Activated CD4-positive, CD25-positive, alpha-beta regulatory T cell (primary cell): Measurements from ENCODE around the gene SLC38A9.
"Not testable (repeated sequence)": the region's sequence is repeated elsewhere in the genome, so short reads cannot be mapped to it uniquely, and the experiment has no call there.

Source experiments
- DNase-seq, 4 experiments: peaks; one replicate each; lab custom pipeline; 2025; lab: John Stamatoyannopoulos, UW

The SLC38A9 gene

DNA sequence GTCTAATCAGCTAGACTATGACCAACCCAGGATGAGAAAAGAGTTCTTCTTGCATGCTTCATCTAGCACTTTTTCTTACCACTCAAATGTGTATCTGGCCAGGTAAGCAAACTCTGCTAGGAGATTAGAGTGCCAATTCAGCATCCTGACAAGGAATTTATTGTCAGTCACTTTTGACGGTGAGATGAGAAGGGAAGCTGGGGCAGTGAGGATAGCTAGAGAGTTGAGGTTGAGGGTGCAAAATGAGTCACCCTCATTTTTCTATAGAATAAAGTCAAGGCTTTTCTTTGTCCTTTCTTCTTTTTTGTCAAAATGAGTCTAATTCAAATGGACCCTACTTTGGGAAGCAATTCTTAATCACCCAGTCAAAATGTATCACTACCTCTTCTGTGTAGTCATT is 102.7 kb downstream of the SLC38A9 start:
- no peak for DNase-seq

GRCh38 chr5:55608595-55609349 is 103.4 kb downstream of the SLC38A9 start:
- no peak for DNase-seq

DNA sequence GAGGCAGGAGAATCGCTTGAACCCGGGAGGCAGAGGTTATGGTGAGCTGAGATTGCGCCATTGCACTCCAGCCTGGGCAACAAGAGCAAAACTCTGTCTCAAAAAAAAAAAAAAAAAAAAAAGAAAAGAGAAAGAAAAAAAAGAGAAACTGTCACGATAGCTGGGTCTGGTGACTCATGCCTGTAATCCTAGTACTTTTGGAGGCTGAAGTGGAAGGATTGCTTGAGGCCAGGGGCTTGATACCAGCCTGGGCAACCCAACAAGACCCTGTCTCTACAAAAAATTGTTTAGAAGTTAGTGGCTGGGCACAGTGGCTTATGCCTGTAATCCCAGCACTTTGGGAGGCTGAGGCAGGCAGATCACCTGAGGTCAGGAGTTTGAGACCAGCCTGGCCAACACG is 104.8 kb downstream of the SLC38A9 start:
- not testable (repeated sequence) for DNase-seq

DNA sequence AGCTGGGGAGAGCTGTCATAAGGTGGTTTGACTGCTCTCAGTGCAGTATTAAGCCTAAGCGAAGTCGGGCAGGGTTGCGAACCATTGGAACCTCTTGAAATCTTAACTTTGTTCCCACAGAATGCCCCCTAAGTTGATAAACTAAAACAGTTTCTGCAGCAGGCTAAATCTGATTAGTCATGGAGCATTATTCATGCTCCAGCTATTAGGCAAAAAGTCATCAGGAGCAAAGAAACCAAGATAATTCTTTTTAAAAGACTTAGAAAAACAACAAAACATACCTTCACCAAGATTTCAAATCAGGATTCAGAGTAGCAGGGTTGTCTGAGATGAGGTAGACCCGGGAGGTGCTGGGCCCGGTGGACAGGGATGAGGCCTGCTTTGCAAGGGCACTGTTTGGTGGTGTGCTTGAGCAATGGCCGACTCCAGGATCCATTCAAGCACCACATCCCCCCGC is 107.5 kb downstream of the SLC38A9 start:
- DNase-seq: no peak

DNA sequence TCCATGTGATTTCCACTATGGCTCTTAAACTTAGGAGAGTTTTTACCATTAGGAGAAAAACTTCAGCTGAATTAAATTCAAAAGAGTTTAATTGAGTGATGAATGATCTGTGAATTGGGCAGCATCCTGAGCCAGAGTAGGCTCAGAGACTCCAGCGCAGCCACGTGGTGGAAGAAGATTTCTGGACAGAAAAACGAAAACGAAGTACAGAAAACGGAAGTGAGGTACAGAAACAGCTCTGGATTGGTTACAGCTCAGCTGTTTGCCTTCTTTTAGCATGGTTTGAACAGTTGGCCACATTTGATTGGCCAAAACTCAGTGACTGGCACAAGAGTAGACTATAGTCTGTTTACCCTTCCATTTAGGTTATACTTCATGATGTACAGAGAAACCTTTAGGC is 108.2 kb downstream of the SLC38A9 start:
- no peak for DNase-seq

- DNase-seq: no peak
These were observed 110.5 kb downstream of the SLC38A9 start for GRCh38 chr5:55601628-55602027.

DNA sequence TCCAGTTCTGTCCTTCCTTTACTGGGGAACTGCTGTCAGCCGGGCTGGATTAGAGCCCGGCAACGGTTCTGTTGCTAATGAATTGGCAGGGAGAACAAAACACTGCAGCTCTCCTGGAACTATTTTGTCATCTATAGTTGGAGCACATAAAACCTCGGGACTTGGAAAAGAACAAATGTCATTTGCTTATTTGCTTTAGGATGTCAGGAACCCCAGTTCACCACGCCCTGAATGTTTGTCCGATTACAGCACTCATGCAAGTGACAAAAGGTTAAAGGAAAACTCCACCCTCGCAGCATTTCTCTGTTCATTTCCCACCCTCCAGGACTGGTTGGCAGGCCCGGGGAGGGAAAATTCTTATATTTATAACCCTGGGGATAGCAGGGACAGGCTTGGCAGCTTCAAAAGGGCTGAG is 110.9 kb downstream of the SLC38A9 start:
- no peak for DNase-seq

DNA sequence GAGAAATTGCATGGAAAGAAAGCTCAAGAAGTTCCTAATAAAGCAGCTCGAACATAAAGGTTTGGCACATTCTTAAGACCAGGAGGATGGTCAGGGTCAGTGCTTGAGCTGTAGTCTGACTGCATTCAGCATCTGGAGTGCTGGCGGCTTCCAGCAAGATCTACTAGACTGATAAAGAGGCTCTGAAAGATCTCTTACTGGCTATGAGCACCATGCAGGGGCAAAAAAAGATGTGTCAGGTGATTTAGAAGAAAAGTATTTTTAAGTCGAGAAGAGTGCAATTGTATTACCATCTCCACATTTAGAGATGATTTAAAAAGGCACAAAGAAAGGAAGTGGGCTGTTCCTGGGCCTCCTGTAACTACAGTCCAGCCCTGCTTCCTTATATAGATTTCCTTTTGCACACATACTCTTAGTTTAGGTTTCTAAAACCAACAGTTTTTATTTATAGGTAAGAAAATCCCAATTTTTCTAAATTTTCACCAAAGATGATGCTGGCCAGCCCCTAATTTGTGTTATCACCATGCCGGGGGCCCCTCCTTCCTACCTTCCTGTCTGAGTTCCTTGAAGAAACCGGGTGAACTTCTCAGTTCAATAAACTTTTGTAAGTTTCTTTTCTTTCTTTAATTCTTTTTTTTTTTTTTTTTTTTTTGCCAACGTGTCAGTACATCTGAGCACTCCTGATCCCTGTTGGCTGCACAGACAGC is 111.5 kb downstream of the SLC38A9 start:
- DNase-seq: no peak

- no peak for DNase-seq
These were observed 112.0 kb downstream of the SLC38A9 start for GRCh38 chr5:55600086-55600485.

- DNase-seq: no peak
These were observed 112.7 kb downstream of the SLC38A9 start for GRCh38 chr5:55599148-55600050.

DNA sequence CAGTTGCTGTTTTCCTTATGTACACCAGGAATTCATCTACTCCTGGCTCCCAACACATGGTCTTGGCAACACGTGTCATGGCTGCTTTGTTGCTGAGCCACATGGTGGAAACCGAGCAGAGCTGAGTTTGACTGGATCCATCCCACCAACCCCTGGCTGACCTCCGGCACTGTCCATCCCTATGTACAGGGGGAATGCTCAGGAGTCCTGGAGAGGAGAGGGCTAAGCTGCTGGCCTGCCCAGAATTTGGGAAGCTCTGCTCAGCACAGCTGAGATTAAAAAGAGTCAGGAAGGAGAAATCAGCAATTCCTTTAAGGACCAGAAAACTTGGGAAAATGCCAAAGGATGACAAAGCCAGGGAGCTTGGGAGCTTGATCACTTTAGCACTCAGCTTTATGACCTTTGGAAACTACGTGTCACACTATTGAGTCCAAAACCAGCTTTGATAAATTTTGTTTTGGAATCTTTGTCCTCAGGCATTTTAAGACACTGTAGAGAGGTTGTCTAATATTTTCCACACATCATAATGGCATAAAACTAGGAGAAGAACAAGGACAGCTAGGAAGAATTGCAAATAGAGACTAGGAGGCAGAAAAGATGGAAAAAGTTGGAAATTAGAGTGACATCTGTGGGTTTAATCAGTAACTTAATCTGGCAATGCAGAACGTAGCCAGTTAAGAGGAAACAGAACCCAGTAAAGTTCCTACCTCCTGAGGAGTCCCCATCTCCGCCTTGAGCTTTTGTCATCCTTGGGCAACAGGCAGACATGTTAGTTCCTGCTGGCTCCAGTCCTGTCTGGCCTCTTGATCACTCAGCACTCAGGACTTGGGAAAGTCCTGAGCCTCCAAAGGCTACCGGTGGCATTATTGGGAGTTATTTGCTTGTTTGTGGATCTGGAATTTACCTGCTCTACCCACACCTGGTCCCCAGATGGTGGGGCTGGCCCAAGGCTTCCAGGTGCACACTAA is 114.8 kb downstream of the SLC38A9 start:
- DNase-seq: no peak

GRCh38 chr5:55594671-55595070 is 117.5 kb downstream of the SLC38A9 start:
- DNase-seq: no peak

DNA sequence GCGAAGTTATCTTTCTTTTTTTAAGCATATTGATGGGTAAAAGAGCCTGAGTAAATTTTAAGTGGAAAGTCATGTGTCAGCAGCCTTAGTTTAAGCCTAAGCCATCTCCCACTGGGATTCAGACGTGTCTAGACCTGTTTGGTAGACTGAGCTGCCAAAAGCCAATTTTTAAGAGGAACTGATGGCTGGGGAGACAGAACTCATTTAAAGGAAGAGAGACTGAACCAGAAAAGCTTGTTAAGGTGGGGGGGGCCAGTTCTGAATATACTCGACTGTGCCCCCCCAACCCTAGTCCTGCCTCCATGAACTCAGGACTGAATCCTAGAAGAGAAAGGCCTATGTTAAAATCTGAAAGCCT is 119.0 kb downstream of the SLC38A9 start:
- no peak for DNase-seq

DNA sequence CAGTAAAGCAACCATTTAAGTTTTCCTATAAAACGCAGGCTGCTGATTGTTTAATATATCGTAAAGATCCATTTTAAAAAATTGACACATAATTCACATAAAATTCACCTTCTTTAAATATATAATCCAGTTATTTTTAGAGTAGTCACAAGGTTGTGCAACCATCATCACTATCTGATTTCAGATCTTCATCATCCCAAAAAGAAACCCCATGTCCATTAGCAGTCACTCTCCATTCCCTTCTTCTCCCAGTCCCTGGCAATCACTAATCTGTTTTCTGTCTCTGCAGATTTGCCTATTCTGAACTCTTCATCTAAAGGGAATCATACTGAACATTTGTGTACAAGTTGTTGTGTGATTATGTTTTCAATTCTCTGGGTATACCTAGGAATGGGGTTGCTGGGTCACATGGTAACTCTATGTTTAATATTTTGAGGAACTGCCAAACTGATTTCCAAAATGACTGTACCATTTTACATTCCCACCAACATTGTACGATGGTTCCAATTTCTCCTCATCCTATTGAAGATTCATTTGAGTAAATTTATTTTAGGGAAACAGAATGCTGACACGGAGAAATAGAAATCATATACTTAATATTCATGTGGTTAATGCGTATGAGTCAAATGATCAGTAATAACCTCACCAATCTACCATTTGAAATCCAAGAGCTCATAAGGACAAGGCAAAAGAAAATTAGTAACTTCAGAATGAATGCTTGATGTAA is 119.6 kb downstream of the SLC38A9 start:
- no peak for DNase-seq

DNA sequence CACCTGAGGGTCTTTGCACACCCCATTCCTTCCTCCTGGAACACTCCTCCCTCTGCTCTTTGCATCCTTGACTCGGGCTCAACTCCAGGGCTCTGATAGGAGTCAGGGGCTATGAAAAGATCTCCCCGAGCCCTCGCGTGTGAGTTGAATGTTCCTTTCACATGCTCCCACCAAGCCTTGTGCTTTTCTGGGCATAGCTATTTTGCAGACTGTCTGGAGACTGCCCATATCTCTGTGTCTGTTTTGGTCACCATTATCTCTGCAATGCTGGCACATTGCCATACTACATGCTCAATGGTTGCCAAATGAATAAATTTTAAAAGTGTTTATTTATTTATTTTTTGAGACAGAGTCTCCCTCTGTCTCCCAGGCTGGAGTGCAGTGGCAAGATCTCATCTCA is 120.4 kb downstream of the SLC38A9 start:
- no peak for DNase-seq

GRCh38 chr5:55585206-55585610 is 126.9 kb downstream of the SLC38A9 start:
- DNase-seq: no peak

DNA sequence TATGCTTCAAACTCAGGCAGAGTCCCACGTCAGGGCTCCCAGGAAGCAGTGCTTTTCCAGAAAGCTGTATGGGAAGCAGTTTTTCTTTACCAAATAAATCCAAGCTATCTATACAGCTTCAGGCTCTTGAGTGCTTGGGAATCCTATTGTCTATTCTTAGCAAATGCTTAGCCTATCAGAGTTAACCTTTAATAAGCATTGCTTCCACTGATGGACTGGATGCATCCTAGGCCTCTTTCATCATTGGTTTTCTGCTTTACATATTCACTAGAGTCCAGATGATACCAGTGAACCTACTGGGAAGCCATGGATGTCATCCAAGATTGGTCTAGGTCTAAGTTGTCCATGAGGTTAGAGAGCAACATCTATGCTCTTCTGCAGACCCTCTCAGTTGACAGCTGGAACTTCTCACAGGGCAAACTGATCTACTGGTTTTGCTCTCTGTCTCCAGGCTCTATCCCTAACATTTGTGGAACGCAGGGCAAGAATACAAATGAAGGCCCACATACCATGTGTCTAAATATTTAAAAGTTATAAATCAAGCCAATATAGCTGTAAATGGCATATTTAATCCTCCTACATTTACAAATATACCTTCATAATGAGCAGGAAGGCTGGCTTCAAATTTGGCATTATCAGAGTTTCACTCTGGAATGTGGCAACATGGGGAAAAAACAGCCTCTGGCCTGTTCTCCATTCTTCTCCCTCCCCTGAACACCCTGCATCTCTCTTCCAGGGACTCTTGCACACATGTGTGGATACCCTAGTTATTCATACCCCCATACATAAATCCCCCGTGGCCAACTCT is 127.5 kb downstream of the SLC38A9 start:
- no peak for DNase-seq

GRCh38 chr5:55583578-55583977 is 128.5 kb downstream of the SLC38A9 start:
- no peak for DNase-seq

GRCh38 chr5:55582256-55582655 is 129.9 kb downstream of the SLC38A9 start:
- no peak for DNase-seq

GRCh38 chr5:55580042-55580441 is 132.1 kb downstream of the SLC38A9 start:
- DNase-seq: no peak
